Measurements from ENCODE around the gene SUN1. TPM values are rescaled to one million over a fixed set of nuclear protein-coding genes. Genes with fewer than 3 reads are reported as not detected.
"Not testable (repeated sequence)": the region's sequence is repeated elsewhere in the genome, so short reads cannot be mapped to it uniquely, and the experiment has no call there.

Gene SUN1
- polyA plus RNA-seq (ENCODE audit: insufficient read length in 4 of 4): 100 to 1,000 TPM; 126 to 133 (median 131) TPM

GRCh38 chr7:832167-832967 lies at the start of gene SUN1:
Gene SUN1 (plus strand): TSS chr7:832476. CDS start chr7:832525, 49 bp downstream.
- no peak for DNase-seq (ENCODE audit: low read depth in 4 of 4, low spot score in 3 of 4)

- DNase-seq (ENCODE audit: low read depth in 4 of 4, low spot score in 3 of 4): no peak
Observed at GRCh38 chr7:782718-783449, 49.4 kb upstream of the SUN1 start.

GRCh38 chr7:783556-784490 lies 48.5 kb upstream of the SUN1 start:
- DNase-seq (ENCODE audit: low read depth in 4 of 4, low spot score in 3 of 4): no peak

- no peak for DNase-seq (ENCODE audit: low read depth in 4 of 4, low spot score in 3 of 4)
Observed at GRCh38 chr7:784971-785370, 47.3 kb upstream of the SUN1 start.

GRCh38 chr7:785416-785815 lies 46.9 kb upstream of the SUN1 start:
- DNase-seq (ENCODE audit: low read depth in 4 of 4, low spot score in 3 of 4): no peak

GRCh38 chr7:786472-787255 lies 45.6 kb upstream of the SUN1 start:
- no peak for DNase-seq (ENCODE audit: low read depth in 4 of 4, low spot score in 3 of 4)

DNA sequence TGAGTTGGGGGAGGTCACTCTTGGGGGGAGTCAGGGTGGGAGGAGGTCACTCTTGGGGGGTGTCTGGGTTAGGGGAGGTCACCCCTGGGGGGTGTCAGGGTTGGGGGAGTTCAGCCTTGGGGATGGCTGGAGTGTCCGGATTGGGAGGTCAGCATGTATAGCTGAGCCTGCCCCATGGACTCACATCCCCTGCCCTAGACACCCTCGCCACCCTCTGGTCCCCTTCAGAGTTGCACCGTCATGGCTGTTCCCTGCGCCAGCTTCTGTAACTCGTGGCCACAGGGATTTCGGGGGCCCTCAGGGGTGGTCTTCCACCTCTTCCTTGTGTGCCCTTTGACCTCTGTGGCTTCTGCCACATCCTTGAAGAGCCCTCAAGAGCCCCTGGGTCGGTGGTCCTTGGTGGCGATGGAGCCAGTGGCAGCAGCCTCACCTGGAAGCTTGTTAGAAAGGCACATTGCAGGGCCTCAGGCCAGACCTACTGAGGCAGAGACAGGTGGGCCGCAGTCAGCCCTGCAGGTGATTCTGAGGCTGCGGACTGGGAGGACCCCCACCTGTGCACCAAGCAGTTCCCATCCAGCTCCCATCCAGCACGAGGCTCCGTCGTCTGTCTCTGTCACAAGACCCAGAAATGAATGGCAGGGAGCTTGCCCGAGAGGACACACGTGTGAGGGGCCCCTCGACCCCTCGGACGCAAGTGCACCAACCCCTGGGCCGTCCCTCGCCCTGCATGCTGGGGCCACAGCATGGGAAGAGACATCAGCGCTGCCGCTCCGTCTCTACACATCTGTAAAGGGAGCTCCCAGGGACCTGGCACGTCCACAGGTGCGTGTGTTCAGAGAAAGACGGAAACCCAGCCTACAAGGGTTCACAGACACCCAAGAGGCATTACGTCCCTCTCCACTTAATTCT lies 44.7 kb upstream of the SUN1 start:
- no peak for DNase-seq (ENCODE audit: low read depth in 4 of 4, low spot score in 3 of 4)

- no peak for DNase-seq (ENCODE audit: low read depth in 4 of 4, low spot score in 3 of 4)
Observed at GRCh38 chr7:791519-791918, 40.8 kb upstream of the SUN1 start.

DNA sequence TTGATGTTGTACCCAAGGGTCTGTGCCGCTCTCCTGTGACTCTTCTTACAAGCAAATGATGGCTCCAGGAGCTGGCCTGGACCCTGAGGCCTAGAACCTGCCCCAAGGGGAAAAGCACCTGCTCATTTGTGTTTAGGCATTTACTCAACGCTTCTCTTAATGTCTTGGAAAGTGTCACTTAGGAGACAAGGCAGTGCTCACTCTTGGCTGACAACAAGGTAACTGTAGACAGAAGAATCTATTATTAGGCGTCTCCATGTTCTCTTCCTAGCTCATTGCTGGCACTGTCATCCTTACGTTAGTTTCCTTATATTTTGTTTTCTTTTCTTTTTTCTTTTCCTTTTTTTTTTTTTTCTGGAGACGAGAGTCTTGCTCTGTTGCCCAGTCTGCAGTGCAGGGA lies 38.1 kb upstream of the SUN1 start:
- no peak for DNase-seq (ENCODE audit: low read depth in 4 of 4, low spot score in 3 of 4)

DNA sequence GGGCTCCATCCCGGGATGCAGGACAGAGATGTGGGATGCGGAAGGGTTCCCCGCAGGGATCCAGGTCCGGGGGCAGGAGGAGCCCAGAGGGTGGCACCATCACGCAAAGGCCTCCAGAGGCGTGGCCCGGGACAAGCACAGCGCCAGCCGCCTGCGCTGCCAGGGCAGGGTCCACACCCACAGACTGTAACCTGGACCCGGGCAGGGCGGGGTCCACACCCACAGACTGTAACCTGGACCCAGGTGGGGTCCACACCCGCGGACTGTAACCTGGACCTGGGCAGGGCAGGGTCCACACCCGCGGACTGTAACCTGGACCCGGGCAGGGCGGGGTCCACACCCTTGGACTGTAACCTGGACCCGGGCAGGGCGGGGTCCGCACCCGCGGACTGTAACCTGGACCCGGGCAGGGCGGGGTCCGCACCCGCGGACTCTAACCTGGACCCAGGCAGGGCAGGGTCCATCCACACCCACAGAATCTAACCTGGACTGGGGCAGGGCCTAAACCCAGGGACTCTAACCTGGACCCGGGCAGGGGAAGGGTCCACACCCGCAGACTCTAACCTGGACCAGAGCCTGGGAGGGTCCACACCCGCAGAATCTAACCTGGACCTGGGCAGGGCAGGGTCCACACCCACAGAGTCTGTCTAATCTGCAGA lies 37.5 kb upstream of the SUN1 start:
- DNase-seq (ENCODE audit: low read depth in 4 of 4, low spot score in 3 of 4): no peak

DNA sequence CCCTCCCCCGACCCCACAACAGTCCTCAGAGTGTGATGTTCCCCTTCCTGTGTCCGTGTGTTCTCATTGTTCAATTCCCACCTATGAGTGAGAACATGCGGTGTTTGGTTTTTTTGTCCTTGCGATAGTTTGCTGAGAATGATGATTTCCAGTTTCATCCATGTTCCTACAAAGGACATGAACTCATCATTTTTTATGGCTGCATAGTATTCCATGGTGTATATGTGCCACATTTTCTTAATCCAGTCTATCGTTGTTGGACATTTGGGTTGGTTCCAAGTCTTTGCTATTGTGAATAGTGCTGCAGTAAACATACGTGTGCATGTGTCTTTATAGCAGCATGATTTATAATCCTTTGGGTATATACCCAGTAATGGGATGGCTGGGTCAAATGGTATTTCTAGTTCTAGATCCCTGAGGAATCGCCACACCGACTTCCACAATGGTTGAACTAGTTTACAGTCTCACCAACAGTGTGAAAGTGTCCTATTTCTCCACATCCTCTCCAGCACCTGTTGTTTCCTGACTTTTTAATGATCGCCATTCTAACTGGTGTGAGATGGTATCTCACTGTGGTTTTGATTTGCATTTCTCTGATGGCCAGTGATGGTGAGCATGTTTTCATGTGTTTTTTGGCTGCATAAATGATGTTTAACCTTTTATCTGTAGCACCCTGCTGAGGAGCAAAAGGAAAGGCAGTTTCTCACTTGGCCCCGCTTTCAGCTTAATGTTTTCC lies 35.7 kb upstream of the SUN1 start:
- not testable (repeated sequence) for DNase-seq (ENCODE audit: low read depth in 4 of 4, low spot score in 3 of 4)

- no peak for DNase-seq (ENCODE audit: low read depth in 4 of 4, low spot score in 3 of 4)
Observed at GRCh38 chr7:798921-799470, 33.3 kb upstream of the SUN1 start.

- DNase-seq (ENCODE audit: low read depth in 4 of 4, low spot score in 3 of 4): no peak
Observed at GRCh38 chr7:800692-801091, 31.6 kb upstream of the SUN1 start.

- not testable (repeated sequence) for DNase-seq (ENCODE audit: low read depth in 4 of 4, low spot score in 3 of 4)
Observed at GRCh38 chr7:801351-801750, 30.9 kb upstream of the SUN1 start.

GRCh38 chr7:801940-802381 lies 30.3 kb upstream of the SUN1 start:
- DNase-seq (ENCODE audit: low read depth in 4 of 4, low spot score in 3 of 4): no peak

- DNase-seq (ENCODE audit: low read depth in 4 of 4, low spot score in 3 of 4): no peak
Observed at GRCh38 chr7:802500-803242, 29.6 kb upstream of the SUN1 start.

- no peak for DNase-seq (ENCODE audit: low read depth in 4 of 4, low spot score in 3 of 4)
Observed at GRCh38 chr7:803243-803635, 29.0 kb upstream of the SUN1 start.

All from right renal pelvis (tissue), 4 donors.